HG03565 (cell line): Measurements from ENCODE around the gene TUFT1.
"Not testable (repeated sequence)": the region's sequence is repeated elsewhere in the genome, so short reads cannot be mapped to it uniquely, and the experiment has no call there.

Source experiments
- ATAC-seq: cut with Tn5 transposase; IDR thresholded peaks from one replicate; pipeline ENCODE4 v1.9.1; 2021; ENCODE audit warnings: mild to moderate bottlenecking, moderate library complexity; ENCODE audit not compliant: unreplicated experiment

Gene TUFT1

DNA sequence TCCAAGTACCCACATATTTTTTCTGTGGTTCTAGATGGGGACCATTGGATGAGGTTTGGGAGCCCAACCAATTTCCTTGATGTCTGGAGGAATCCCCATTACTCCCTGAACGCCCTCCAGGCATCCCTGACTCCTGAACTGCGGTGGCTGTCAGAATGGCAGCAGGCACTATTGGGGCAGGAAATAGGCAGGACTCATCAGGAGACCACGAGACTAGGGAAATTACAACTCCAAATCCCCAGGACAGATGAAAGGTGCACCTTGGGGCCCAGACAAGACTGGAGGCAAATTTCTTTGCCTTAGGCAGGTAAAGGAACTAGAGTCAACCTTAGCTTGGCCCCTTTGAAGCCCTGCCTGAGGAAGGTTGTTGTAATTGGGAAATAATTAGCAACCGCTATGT lies 27.8 kb upstream of the TUFT1 start:
- no peak for ATAC-seq

DNA sequence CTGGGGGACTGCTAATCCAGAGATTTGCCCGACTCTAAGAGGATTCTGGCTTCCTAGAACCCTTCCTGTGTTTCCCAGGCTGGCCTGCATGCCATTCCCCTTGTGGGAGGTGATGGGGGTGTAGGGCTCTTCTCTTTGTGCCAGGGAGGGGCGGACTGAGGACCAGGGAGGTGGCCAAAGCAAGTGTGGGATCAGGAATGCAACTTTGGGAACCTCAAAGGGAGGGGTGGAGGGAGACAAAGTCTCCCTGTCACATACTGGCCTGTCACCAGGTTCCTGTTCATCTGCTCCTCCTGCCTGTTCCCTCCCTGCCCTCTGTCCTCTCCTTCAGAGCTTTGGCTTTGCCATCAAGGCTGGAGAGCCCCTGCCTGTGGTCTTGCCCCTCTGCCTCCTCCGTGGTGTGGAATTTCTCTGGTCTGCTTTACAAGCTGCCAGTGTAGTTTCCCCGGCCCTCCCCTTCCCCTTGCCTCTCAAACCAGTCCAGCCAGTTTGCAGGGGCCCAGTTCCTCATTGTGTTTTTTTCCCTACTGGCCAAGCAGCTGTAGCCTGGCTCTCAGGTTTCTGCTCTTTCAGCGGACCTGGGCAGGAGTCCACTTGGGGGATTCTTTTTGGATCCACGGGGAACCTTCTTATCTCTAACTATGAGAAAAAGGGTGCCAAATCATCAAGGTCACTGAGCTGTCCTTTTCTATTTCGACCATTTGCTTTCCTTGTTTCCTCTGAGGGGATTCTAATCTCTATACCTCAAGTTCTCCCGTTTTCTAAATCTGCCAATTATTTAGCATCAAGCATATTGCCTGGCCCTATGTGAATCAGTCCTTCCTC lies 27.1 kb upstream of the TUFT1 start:
- no peak for ATAC-seq

DNA sequence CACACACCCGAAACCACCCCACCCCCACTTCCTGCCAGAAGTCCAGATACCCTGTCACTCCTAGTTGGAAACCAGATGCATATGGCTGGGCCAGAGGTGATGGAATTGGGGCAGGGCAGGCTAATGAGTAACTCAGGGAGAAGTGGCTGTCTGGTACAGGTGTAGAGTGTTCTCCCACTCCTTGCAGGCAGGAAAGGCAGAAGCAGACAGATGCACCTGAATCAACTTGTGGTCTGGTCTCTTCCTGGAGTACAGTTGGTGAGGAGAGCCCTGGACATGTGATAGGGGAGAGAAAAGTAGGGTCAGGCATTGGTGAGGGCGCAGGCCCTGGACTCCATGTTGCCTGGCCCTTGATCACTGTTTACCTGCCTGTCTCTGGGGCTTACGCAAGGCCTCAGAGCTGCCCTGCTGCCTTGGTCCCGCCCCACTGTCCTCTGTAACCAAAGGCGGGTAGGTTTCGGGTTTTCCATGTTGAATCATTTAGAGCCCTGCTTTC lies 26.4 kb upstream of the TUFT1 start:
- no peak for ATAC-seq

GRCh38 chr1:151514366-151514765 lies 25.7 kb upstream of the TUFT1 start:
- ATAC-seq, result no peak

DNA sequence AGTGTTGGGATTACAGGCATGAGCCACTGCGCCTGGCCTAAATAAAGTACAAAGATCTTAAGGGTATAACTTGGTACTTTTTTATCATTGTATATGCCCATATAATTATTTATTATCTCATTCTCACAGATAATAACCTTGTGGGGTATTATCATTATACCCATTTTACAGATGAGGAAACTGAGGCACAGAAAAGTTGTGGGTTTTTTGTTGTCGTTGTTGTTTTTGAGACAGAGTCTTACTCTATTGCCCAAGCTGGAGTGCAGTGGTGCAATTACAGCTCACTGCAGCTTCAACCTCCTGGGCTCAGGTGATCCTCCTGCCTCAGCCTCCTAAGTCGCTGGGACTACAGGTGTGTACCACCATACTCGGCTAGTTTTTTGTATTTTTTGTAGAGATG lies 24.8 kb upstream of the TUFT1 start:
- ATAC-seq, result no peak

DNA sequence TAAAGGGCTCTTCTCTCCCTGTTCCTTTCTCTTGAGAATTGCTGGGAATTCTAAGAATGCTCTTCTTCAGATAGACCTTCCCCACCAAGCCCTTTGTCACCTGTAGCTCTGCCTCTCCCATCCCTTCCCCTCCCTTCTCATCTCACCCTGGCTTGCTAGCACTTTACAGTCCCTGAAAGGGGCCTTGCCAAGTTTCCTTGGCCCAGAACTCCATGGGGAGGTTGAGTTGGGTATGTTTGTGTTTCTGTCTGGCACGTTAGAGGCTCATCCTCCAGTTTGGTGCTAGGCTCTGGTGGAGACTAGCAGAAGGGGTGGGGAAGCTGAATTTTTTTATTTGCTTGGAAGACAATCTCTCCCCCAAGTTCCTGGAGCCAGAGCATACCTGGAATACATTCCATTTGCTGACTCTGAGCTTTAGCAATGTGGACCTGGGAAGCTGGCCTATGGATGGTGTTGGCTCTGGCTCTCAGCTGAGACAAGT lies 24.0 kb upstream of the TUFT1 start:
- ATAC-seq, result no peak

- ATAC-seq, result no peak
These were observed 21.7 kb upstream of the TUFT1 start for GRCh38 chr1:151518431-151518830.

GRCh38 chr1:151518936-151519335 lies 21.2 kb upstream of the TUFT1 start:
- ATAC-seq, result no peak

DNA sequence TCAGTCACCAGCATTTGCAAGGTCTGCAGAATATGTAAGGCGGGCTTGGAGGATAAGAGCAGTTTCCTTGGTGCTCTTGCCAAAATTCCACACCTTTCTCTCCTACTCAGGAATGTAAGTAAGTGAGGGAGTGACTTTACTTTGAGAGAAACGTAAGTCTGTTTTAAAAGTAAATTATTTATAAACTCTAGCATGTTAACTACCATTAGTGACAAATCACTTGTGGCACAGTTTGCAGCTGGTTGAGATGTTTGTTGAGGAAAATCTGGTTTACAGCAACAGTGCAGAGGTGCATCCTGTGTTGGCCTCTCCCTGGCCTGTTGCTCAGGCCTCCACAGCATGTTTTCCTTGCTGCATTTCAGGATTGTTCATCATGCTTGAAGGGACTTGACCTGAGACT lies 20.4 kb upstream of the TUFT1 start:
- no peak for ATAC-seq

GRCh38 chr1:151520359-151520758 lies 19.8 kb upstream of the TUFT1 start:
- no peak for ATAC-seq

GRCh38 chr1:151522427-151522826 lies 17.7 kb upstream of the TUFT1 start:
- not testable (repeated sequence) for ATAC-seq

DNA sequence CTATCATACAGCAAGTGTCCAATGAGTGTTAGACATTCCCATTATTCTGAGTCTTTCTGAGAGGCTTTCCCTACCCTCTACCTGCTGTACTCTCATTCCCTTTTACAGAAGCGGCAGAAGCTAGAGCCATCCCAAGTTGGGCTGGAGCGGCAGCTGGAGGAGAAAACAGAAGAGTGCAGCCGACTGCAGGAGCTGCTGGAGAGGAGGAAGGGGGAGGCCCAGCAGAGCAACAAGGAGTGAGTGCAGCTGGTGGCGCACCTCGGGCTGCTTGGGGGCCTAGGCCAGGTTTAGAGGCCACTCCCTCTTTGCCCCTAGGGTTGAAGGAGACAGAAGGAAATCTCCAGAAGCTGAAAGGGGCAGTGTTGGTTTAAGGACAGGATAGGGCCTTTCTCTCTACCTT lies 16.8 kb upstream of the TUFT1 start:
- no peak for ATAC-seq

DNA sequence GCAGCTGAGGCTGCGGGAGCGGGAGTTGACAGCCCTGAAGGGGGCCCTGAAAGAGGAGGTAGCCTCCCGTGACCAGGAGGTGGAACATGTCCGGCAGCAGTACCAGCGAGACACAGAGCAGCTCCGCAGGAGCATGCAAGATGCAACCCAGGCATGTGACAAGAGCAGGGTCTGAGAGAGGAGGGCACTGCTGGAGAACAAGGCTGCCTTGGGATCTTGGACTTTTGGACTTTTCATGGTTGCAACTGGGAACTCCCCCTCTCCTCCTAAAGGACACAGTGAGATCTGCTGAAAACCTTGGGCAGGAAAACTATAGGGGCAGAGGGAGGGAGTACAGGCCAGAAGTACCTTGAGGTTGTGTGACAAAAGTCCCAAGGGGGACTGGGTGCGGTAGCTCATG lies 15.4 kb upstream of the TUFT1 start:
- no peak for ATAC-seq

DNA sequence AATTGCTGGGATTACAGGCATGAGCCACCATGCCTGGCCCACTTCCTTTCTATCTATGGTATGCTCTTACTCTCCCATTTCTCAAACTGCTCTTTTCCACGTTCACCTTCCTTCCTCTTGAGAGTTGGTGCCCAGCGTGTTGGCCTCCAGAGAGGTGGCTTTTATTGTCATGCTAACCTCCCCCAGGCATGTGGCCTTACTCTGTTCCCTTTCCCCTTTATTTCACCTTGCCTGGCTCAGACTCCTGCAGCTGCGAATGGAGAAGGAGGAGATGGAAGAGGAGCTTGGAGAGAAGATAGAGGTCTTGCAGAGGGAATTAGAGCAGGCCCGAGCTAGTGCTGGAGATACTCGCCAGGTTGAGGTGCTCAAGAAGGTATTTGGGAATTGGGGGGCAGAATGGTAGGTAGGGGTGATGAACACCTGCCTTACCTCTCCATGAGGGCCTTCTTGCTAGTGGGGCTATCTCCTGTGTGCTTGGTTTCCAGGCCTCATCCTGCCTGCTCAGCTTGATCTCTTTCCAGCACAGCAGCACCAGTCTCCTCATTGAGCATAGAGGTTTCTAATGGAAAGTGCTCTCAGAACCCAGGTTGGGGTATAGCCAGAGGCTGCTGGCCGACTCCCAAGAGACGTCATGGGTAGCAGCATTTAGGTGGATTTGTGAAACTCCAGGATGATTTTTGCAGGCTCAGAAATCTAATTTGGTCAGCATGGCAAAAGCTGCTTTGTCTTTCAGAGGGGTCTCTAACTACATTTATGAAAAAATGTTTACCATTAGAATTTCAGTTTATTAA lies 13.2 kb upstream of the TUFT1 start:
- no peak for ATAC-seq

- no peak for ATAC-seq
These were observed 10.9 kb upstream of the TUFT1 start for GRCh38 chr1:151529211-151529702.

DNA sequence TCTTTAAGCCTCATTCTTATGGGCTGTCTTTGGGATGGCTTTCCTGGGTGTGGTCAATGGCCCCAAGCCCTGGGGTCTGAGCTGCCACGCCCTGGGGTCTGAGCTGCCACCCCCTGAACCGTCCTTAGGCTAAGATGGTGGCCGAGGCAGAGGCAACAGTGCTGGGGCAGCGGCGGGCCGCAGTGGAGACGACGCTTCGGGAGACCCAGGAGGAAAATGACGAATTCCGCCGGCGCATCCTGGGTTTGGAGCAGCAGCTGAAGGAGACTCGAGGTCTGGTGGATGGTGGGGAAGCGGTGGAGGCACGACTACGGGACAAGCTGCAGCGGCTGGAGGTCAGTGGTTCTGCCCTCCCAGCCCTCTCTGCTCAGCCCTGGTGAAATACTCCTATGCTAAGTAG lies 10.3 kb upstream of the TUFT1 start:
- ATAC-seq, result no peak

GRCh38 chr1:151530461-151530860 lies 9.6 kb upstream of the TUFT1 start:
- ATAC-seq, result no peak

DNA sequence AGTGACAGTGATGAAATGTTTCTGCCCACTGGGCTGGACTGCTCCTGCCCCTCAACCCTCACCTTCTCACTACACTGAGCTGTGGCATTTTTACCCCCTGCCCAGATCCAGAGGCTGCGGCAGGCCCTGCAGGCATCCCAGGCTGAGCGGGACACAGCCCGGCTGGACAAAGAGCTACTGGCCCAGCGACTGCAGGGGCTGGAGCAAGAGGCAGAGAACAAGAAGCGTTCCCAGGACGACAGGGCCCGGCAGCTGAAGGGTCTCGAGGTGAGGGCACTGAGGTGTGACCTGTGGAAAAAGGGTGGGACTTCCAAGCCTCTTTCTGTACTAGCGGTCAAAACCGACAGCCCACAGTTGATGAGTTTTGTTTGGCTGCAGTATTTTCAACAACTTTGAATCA lies 6.2 kb upstream of the TUFT1 start:
- no peak for ATAC-seq

DNA sequence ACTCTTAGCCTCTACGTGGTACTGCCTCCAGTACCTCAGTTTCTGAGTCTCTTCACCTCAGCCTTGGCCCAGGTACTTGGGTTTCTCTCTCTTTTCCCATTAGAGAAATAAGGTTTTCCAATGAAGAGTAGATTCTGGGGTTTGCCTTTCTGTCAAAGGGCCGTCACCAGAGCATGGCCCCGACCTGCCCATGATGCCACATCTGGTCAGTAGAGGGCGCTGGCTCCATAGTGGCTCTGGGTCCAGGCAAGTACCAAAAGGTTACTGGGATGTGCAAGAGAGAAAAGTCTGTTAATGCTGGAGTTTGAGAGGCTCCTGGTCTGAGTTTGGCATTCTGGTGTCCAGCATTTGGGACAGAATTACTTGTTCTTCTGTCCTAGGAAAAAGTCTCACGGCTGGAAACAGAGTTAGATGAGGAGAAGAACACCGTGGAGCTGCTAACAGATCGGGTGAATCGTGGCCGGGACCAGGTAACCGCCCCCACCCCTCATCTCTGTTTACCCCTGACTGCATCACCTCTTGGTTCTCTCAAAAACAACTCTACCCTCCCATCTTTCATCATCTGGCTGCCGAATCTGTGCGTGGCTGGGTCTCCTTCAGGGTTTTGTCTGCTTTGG lies 5.3 kb upstream of the TUFT1 start:
- ATAC-seq, result no peak

- ATAC-seq, result no peak
These were observed 4.5 kb upstream of the TUFT1 start for GRCh38 chr1:151535326-151536271.
